ENCODE results near the gene CD8A. TPM values are rescaled to one million over a fixed set of nuclear protein-coding genes. Genes with fewer than 3 reads are reported as not detected.

The CD8A gene
- total RNA-seq, 1 donor from 2014 or later = 0.34 TPM

- Histone ChIP-seq H3K27me3 (no peaks in the 10 kb centered on the region), H4K20me1 (ENCODE audit: low read depth) (no peaks in the 10 kb centered on the region), H3K9me3 (ENCODE audit: low read depth) (peaks cover 6% of the 10 kb centered on the region), H3K4me3 (no peak overlapping the region), H3K79me2 (ENCODE audit: low read depth) (no peaks in the 10 kb centered on the region), H3K4me1 (no peaks in the 10 kb centered on the region), H2AFZ (replicated peaks) (no peak overlapping the region), H3K36me3 (no peaks in the 10 kb centered on the region), H3K27ac (no peak overlapping the region), H3K4me2 (no peak overlapping the region), H3K9ac (no peak overlapping the region), H3F3A (ENCODE audit: low read depth) (no peaks in the 10 kb centered on the region)
- Mint-ChIP-seq H3K27ac (no peak overlapping the region), H3K9me3 (peaks cover 11% of the 10 kb centered on the region), H3K27me3 (ENCODE audit: insufficient read depth, low read depth) (peaks cover 2% of the 10 kb centered on the region), H3K4me1 (no peaks in the 10 kb centered on the region), H3K4me3 (no peak overlapping the region), H3K36me3 (no peaks in the 10 kb centered on the region)
- TF ChIP-seq EZH2phosphoT487 (IDR thresholded peaks at IDR 0.05) = no peak
- no peak for TF ChIP-seq EZH2 (IDR thresholded peaks at IDR 0.05)
- TF ChIP-seq CTCF (IDR thresholded peaks at IDR 0.05) = no peak
- DNase-seq (ENCODE audit: low spot score) = no peak
These were observed 27.5 kb upstream of the CD8A start for GRCh38 chr2:86818114-86818801.

GRCh38 chr2:86815611-86816010 lies 24.9 kb upstream of the CD8A start:
- H3K4me3 ChIP-seq = no peak overlapping the region
- Mint-ChIP-seq H3K9me3 (no peaks in the 10 kb centered on the region), H3K36me3 (no peaks in the 10 kb centered on the region), H3K4me1 (no peaks in the 10 kb centered on the region), H3K27ac (no peak overlapping the region), H3K27me3 (ENCODE audit: insufficient read depth, low read depth) (no peaks in the 10 kb centered on the region), H3K4me3 (no peak overlapping the region)
- H3K79me2 ChIP-seq (ENCODE audit: low read depth) = no peaks in the 10 kb centered on the region
- no peaks in the 10 kb centered on the region for H3K36me3 ChIP-seq
- H3K4me2 ChIP-seq = no peak overlapping the region
- no peaks in the 10 kb centered on the region for H3F3A ChIP-seq (ENCODE audit: low read depth)
- peaks cover 4% of the 10 kb centered on the region for H3K4me1 ChIP-seq
- H3K9ac ChIP-seq = no peak overlapping the region
- TF ChIP-seq EZH2 (IDR thresholded peaks at IDR 0.05) = no peak
- TF ChIP-seq CTCF (IDR thresholded peaks at IDR 0.05) = no peak
- no peak for TF ChIP-seq EZH2phosphoT487 (IDR thresholded peaks at IDR 0.05)
- no peaks in the 10 kb centered on the region for H4K20me1 ChIP-seq (ENCODE audit: low read depth)
- H3K9me3 ChIP-seq (ENCODE audit: low read depth) = no peaks in the 10 kb centered on the region
- no peak for DNase-seq (ENCODE audit: low spot score)
- no peak overlapping the region for H2AFZ ChIP-seq (replicated peaks)
- H3K27ac ChIP-seq = no peak overlapping the region
- H3K27me3 ChIP-seq = no peaks in the 10 kb centered on the region

GRCh38 chr2:86809481-86810121 lies 18.9 kb upstream of the CD8A start:
- Mint-ChIP-seq H3K27ac (no peak overlapping the region), H3K9me3 (no peaks in the 10 kb centered on the region), H3K27me3 (ENCODE audit: insufficient read depth, low read depth) (peaks cover 6% of the 10 kb centered on the region), H3K4me1 (peaks cover 6% of the 10 kb centered on the region), H3K4me3 (no peak overlapping the region), H3K36me3 (no peaks in the 10 kb centered on the region)
- Histone ChIP-seq H3K79me2 (ENCODE audit: low read depth) (no peaks in the 10 kb centered on the region), H3K4me2 (no peak overlapping the region), H3F3A (ENCODE audit: low read depth) (peaks cover 5% of the 10 kb centered on the region), H3K4me3 (no peak overlapping the region), H3K27ac (no peak overlapping the region), H3K36me3 (no peaks in the 10 kb centered on the region), H2AFZ (replicated peaks) (no peak overlapping the region), H4K20me1 (ENCODE audit: low read depth) (no peaks in the 10 kb centered on the region), H3K27me3 (peaks cover 43% of the 10 kb centered on the region), H3K9ac (no peak overlapping the region), H3K4me1 (peaks cover 4% of the 10 kb centered on the region), H3K9me3 (ENCODE audit: low read depth) (no peaks in the 10 kb centered on the region)
- no peak for DNase-seq (ENCODE audit: low spot score)
- TF ChIP-seq CTCF (IDR thresholded peaks at IDR 0.05) (no peak), EZH2 (IDR thresholded peaks at IDR 0.05) (no peak), EZH2phosphoT487 (IDR thresholded peaks at IDR 0.05) (no peak)
